ENCODE results near the gene RGL2. TPM values are rescaled to one million over a fixed set of nuclear protein-coding genes. Genes with fewer than 3 reads are reported as not detected.

The RGL2 gene
- total RNA-seq, 2 experiments from 2014 or later: 34.7 to 49.9 TPM

DNA sequence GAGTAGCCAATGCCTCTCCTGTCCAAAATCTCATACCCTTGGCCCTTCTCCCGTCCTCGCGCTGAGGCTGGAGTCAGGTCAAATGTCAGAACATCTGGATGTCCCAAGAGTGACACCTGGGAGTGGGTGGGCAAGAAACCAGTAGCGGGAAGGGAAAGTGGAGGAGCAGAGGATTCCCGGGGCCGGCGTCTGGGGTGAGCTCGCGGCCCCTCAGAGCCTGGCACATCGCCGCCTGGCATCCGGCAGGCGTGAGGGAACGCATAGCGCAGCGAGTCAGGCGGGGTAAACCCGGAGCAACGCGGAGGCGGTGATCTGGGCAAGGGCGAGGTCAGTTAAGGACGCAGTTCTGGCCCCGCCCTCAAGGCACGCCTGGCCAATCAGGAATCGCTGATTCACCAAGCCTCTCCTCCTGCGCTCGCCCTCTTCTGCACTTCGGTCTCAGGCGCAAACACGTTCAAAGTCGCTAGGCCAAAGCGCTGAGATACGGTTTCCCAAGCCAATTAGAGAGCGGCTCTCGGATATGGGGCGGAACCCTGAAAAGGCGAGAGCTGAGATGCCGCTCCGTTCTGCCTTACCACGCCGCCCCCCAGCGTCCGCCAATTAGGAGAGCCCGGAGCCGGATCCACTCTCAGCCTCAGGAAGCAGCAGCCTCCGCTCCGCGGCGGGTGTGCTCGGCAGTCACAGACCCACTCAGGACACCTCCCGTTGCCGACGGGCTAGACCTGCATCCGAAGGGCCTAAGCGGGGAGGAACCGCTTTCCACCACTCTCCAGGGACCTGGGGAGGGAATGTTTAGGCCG lies 49.6 kb downstream of the RGL2 start:
- Mint-ChIP-seq H3K4me1 (peaks cover 37% of the 10 kb centered on the region), H3K9me3 (ENCODE audit: low read depth) (no peaks in the 10 kb centered on the region), H3K36me3 (peaks cover 21% of the 10 kb centered on the region), H3K4me3 (peak overlapping the region; percentile 90), H3K27ac (peak overlapping the region; percentile 94), H3K27me3 (peaks cover 10% of the 10 kb centered on the region)
- CTCF ChIA-PET: interaction anchor here (0.8 to 6.2 kb wide), 41 partner anchors 9 to 411 kb away, joined by 3 to 108 read pairs (median 6); partner anchors contain the start of genes B3GALT4, HLA-DPA1, HLA-DPB1 and HSD17B8
- peak; percentile 93 for ATAC-seq
- DNase-seq: peak; percentile 99

DNA sequence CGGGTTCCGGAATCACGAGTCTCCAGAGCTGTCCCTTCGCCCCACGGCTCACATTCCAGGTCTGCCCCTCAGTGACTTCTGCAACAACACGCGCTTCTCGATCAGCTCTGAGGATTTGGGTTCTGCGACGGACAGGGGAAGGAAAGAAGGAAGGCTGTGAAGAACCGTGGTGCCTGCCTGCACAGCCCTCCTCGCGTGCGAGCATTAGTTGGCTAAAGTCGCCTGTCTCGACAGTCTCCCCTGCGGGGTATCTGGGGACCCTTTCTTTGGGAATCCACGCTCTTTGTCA lies 50.2 kb downstream of the RGL2 start:
- DNase-seq: peak; percentile 66
- H3K27me3 Mint-ChIP-seq: peaks cover 11% of the 10 kb centered on the region
- H3K36me3 Mint-ChIP-seq: peaks cover 21% of the 10 kb centered on the region
- ATAC-seq: peak; percentile 8
- H3K9me3 Mint-ChIP-seq (ENCODE audit: low read depth): no peaks in the 10 kb centered on the region
- peaks cover 37% of the 10 kb centered on the region for H3K4me1 Mint-ChIP-seq
- peak overlapping the region; percentile 94 for H3K27ac Mint-ChIP-seq
- CTCF ChIA-PET: interaction anchor here (0.8 to 6.2 kb wide), 44 partner anchors 8 to 410 kb away, joined by 3 to 108 read pairs (median 6); partner anchors contain the start of genes B3GALT4, HLA-DMA, HLA-DPA1 and HLA-DPB1
- H3K4me3 Mint-ChIP-seq: peak overlapping the region; percentile 90

DNA sequence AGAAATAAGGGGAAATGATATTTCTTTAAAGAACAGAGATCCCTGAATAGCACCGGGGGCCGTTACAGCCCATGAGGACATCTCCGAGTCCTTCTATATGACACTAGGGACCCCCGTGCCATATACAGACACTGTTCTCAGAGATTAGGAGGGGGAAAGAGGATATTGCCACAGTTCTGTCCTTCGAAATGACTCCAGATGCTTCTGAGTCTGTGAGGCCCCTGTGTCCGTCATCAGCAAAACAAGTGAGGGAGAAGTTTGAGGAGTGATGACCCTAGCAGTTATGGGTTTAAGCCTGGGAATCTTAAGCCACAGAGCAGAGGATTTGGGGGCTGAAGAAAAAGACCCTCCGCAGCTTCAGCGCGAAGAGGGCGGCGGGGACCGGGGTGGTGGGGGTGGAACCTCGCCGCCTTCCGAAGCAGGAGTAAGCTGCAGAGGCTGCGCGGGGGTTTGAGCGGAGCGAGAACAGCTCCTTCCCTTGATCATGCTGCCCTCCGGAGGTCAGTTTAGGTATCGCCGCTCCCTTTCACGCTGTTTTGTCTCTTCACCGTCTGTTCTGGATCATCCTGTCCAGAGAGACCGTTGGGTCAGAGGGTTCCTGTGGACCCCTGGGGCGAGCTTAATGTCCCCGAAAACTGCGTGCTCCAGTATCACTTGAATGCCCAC lies 50.6 kb downstream of the RGL2 start:
- Mint-ChIP-seq H3K4me3 (peak overlapping the region; percentile 90), H3K27ac (peak overlapping the region; percentile 94), H3K9me3 (ENCODE audit: low read depth) (no peaks in the 10 kb centered on the region), H3K27me3 (peaks cover 15% of the 10 kb centered on the region), H3K4me1 (peaks cover 37% of the 10 kb centered on the region), H3K36me3 (peaks cover 21% of the 10 kb centered on the region)
- peak; percentile 42 for ATAC-seq
- CTCF ChIA-PET: interaction anchor here (0.5 to 6.2 kb wide), 47 partner anchors 8 to 410 kb away, joined by 3 to 108 read pairs (median 5); partner anchors contain the start of genes B3GALT4, HLA-DMA, HLA-DPA1 and HLA-DPB1
- DNase-seq: peak; percentile 95

DNA sequence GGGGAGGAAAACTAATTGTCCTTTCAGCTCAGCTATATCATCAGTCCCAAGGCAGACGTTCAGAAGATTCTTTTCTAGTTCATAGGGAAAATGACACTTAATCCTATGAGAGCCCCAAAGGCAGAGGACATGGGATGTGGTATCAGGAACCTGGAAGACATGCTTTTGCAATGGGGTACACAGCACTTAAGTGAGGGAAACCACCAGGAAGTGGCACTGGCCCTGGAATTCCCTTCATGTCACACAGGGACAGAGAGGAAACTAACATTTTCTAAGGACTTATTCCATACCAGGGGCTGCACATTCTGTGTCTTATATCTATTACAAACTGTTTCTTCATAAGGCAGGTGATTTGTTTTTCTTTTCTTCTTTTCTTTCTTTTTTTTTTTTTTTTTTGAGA lies 55.3 kb downstream of the RGL2 start:
- peaks cover 36% of the 10 kb centered on the region for H3K27me3 Mint-ChIP-seq
- H3K9me3 Mint-ChIP-seq (ENCODE audit: low read depth): no peaks in the 10 kb centered on the region
- ATAC-seq (no peak), DNase-seq (no peak)
- H3K4me3 Mint-ChIP-seq: no peak overlapping the region
- peaks cover 16% of the 10 kb centered on the region for H3K4me1 Mint-ChIP-seq
- CTCF ChIA-PET: interaction anchor here (0.7 to 2.1 kb wide), 5 partner anchors 23 to 117 kb away, joined by 3 to 6 read pairs (median 3); no protein-coding TSS in a partner anchor
- no peak overlapping the region for H3K27ac Mint-ChIP-seq
- H3K36me3 Mint-ChIP-seq: no peaks in the 10 kb centered on the region

DNA sequence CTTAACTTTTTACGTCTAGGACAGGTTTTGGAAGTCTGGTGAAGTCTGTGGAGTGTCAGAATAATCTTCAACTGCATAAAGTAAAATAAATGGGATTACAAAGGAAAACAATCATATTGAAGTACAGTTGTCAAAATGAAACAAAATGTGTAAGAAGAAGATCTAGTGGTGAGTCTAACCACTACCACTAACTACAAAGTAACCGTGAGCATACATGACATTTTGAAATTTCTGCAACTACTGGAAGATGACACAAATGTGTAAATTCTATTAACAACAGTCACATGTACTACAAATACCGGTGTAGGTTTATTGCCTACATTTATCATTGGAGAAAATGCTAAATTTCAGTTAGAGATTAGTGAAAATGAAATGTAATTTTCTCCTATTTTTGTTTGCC lies 56.8 kb downstream of the RGL2 start:
- Mint-ChIP-seq H3K27ac (no peak overlapping the region), H3K9me3 (ENCODE audit: low read depth) (no peaks in the 10 kb centered on the region), H3K36me3 (no peaks in the 10 kb centered on the region), H3K4me1 (peaks cover 12% of the 10 kb centered on the region), H3K4me3 (peak overlapping the region; percentile 25), H3K27me3 (peaks cover 44% of the 10 kb centered on the region)
- no peak for DNase-seq
- CTCF ChIA-PET: interaction anchor here (2.1 to 2.2 kb wide), 2 partner anchors 80 to 124 kb away, joined by 5 to 6 read pairs; no protein-coding TSS in a partner anchor
- peak; percentile 75 for ATAC-seq

Small RNA genes within 50 kb of the gene (microRNA-seq; reads per million reads assigned to microRNA genes)
- gene MIR6834 (not detected), gene MIR6873 (not detected)

Other genes starting within 250 kb of the RGL2 start
- gene HLA-DPA1, start 225.3 kb downstream of the RGL2 start, total RNA-seq: 100 to 1,000 TPM; 276 to 299 TPM
- 100 to 1,000 TPM; 113 to 150 TPM for gene HLA-DPB1, start 223.0 kb downstream of the RGL2 start, total RNA-seq
- gene COL11A2, start 106.5 kb downstream of the RGL2 start, total RNA-seq: under 1 TPM; 0.77 to 0.79 TPM
- 10 to 100 TPM; 36.0 to 38.9 TPM for gene RXRB, start 98.3 kb downstream of the RGL2 start, total RNA-seq
- 10 to 100 TPM; 50.1 to 63.9 TPM for gene SLC39A7, start 98.1 kb downstream of the RGL2 start, total RNA-seq
- 10 to 100 TPM; 18.6 to 20.9 TPM for gene HSD17B8, start 94.3 kb downstream of the RGL2 start, total RNA-seq
- gene RING1, start 90.4 kb downstream of the RGL2 start, total RNA-seq: 10 to 100 TPM; 32.6 to 37.8 TPM
- gene VPS52, start 27.1 kb downstream of the RGL2 start, total RNA-seq: 10 to 100 TPM; 60.6 to 63.3 TPM
- 1,000 to 10,000 TPM; 2,808 to 3,161 TPM for gene RPS18, start 26.9 kb downstream of the RGL2 start, total RNA-seq
- gene B3GALT4, start 21.8 kb downstream of the RGL2 start, total RNA-seq: 10 to 100 TPM; 14.0 to 20.5 TPM
- gene WDR46, start 9.7 kb downstream of the RGL2 start, total RNA-seq: 10 to 100 TPM; 61.5 to 78.4 TPM
- 10 to 100 TPM; 67.8 to 90.3 TPM for gene PFDN6, start 9.3 kb downstream of the RGL2 start, total RNA-seq
- gene TAPBP, start 15.1 kb upstream of the RGL2 start, total RNA-seq: 100 to 1,000 TPM; 207 to 235 TPM
- gene ZBTB22, start 18.8 kb upstream of the RGL2 start, total RNA-seq: 10 to 100 TPM; 10.6 to 11.8 TPM
- gene DAXX, start 24.0 kb upstream of the RGL2 start, total RNA-seq: 100 to 1,000 TPM; 102 to 107 TPM
- 100 to 1,000 TPM; 133 to 187 TPM for gene KIFC1, start 92.9 kb upstream of the RGL2 start, total RNA-seq
- 10 to 100 TPM; 26.1 to 36.0 TPM for gene PHF1, start 112.1 kb upstream of the RGL2 start, total RNA-seq
- 100 to 1,000 TPM; 196 to 197 TPM for gene CUTA, start 119.2 kb upstream of the RGL2 start, total RNA-seq
- gene SYNGAP1, start 121.1 kb upstream of the RGL2 start, total RNA-seq: 10 to 100 TPM; 24.1 to 39.8 TPM
- gene ZBTB9, start 155.6 kb upstream of the RGL2 start, total RNA-seq: 1 to 10 TPM; 7.4 to 9.0 TPM